GM10266 (cell line): ENCODE data around the gene LARP4.

Source experiments
- DNase-seq: peaks from one replicate; pipeline ENCODE4 v3.0.0; 2012; ENCODE audit errors: extremely low spot score
- CTCF ChIP-seq: IDR thresholded peaks from 2 replicates; pipeline ENCODE4 v1.5.1; 2012; ENCODE audit warnings: mild to moderate bottlenecking, low read depth; ENCODE audit not compliant: control insufficient read depth, insufficient read depth; ENCODE audit errors: missing control alignments

Gene LARP4

DNA sequence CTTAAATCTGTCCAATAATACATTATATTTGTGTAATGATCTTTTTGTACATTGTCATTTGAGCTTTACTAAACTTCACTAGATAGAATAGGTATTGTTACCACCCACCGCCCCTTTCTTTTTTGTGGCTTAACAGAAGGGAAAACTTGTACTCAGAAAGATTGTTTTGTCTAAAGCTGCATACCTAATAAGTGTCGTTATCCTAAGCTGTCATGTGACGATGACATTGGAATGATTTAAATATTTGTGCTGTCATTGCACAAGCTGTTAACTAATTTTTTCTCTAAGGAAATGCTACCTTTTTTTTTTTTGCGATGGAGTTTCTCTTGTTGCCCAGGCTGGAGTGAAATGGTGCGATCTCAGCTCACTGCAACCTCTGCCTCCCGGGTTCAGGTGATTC lies 107.7 kb downstream of the LARP4 start:
- TF ChIP-seq CTCF = no peak
- DNase-seq = no peak

DNA sequence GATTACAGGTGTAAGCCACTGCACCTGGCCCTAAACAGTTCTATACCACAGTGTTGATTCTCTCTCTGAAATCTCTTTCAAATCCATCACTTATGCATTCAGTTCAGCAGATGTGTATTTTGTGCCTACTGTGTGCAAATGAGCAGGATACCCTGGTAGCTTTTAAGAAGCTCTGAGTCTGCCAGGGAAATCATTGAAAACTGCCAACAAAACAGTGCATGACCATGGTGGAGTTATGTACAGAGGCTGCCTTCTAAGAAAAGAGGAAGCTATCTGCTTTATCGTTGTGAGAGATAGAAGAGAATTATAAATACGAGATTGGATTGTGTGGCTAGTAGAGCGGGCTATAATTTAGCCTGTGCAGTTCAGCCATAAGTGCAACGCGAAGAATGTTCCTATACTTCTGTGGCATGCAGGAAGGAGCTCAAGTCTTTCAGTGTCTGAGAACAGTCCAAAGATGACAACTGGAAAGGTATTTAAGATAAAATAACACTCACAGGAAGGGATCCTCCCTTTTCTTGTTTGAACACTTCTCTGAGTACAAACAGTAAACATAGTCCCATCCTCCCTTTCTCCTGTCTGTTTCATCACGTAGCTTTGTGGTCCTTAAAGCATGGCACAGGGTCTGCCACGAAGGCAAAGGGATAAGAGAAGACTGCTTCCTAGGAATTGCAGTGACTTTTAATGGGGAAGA lies 108.4 kb downstream of the LARP4 start:
- TF ChIP-seq CTCF = no peak
- no peak for DNase-seq

- no peak for DNase-seq
- no peak for TF ChIP-seq CTCF
Observed at GRCh38 chr12:50514526-50515276, 114.0 kb downstream of the LARP4 start.

- no peak for DNase-seq
- TF ChIP-seq CTCF = no peak
Observed at GRCh38 chr12:50515587-50515986, 114.9 kb downstream of the LARP4 start.

DNA sequence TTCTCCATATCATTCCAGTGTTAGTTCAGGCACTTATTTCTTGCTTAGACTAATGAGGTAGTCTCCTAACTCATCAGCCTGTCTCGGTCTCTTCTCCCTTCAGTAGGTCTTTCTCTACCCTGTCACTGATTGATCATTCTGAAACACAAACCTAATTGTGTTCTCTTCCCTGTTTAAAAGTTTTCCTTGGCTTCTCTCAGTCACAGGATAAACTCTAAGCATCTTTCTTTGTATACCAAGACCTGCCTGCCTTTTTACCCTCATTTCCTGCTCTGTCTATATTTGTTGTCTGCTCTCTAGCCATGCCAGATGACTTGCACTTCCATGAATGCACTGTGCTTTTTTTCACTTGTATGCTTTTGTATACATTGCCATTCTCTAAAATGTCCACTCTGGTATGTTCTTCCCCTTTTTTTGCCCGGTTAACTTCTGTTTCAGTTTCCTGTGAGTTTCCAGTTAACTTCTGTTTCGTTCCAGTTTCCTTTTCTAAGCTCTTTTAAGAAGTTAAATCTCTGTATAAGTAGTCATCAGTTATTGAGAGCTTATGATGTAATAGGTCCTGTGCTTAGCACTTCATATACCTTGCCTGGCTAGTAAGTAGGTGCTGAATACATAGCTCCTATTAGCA lies 116.8 kb downstream of the LARP4 start:
- TF ChIP-seq CTCF = no peak
- peak; percentile 53 for DNase-seq

- DNase-seq = no peak
- TF ChIP-seq CTCF = no peak
Observed at GRCh38 chr12:50518090-50518489, 117.4 kb downstream of the LARP4 start.

- no peak for TF ChIP-seq CTCF
- DNase-seq = no peak
Observed at GRCh38 chr12:50519353-50519752, 118.7 kb downstream of the LARP4 start.
